NCI-H446 (cell line): ENCODE data around the gene ANKRD34A.

ENCODE experiments used
- DNase-seq, 2 experiments: peaks; one replicate each; lab custom pipeline; 2025; lab: John Stamatoyannopoulos, UW

Gene ANKRD34A

DNA sequence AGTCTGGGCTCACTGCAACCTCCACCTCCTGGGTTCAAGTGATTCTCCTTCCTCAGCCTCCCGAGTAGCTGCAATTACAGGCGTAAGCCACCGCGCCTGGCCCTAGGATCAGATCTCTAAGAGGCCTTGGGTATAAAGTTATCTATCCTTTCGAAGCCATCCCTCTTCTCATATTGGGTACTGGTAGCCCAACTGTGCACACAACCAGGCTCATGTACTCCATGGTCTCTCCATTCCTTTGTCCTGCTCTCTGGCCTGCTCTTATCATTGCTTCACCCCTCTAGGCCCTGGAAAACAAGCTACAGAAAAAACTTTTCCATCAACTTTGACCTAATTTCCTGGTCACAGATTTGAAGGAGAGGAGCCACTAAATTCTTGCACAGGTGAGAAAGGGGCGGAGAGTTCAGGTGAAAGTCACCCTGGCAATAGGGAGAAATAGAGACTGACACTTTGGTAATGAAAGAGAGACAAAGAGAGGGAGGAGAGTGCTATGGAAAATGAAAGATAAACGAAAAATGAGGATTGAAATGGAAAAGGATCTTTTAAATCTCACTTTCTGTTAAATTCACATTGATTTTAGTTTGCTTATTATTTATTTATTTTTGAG is 26.0 kb upstream of the ANKRD34A start:
- DNase-seq = no peak

DNA sequence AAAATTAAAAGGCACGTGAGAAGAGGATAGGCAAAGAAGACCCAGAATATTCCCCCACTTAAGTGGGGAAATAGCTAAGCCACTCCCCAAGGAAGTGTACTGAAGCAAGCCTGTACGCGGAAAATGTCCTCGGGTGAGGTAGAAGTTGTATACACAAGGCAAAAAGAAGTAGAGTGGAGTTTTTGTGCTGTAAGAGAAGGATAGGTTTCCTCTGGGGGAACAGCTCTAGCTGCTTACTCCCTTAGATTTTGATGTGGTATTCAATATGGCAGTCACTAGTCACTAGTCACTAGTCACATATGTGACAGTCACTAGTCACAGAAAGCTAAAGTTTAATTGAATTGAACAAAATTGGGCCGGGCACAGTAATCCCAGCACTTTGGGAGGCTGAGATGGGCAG is 24.4 kb upstream of the ANKRD34A start:
- DNase-seq = no peak

DNA sequence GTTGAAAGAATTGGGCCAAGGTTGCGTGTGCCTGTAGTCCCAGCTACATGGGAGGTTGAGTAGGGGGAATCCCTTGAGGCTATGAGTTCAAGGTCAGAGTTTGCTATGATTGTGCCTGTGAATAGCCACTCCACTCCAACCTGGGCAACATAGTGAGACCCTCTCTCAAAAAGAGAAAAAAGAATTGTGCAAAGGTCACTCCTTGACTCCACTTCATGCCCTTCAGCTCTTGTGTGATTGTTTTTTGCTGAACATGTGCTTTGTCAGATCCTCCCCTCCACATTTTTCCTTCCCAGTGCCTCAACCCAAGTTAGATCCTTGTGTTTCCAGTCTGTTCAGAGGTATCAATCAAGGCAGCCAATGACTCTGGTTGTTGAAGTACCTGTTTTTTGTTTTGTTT is 23.6 kb upstream of the ANKRD34A start:
- DNase-seq = no peak

DNA sequence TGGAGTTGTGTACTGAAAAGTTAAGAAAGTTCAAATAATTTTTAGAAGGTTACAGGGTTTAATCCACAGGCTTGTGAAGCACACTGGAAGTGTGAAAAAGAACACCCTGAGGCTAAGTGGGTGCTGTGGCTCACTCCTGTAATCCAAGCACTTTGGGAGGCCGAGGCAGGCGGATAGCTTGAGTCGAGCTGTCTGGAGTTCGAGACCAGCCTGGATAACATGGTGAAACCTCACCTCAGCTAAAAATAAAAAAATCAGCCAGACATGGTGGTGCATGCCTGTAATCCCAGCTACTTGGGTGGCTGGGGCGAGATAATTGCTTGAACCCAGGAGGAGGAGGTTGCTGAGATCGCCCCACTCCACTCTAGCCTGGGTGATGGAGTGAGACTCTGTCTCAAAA is 22.2 kb upstream of the ANKRD34A start:
- no peak for DNase-seq

DNA sequence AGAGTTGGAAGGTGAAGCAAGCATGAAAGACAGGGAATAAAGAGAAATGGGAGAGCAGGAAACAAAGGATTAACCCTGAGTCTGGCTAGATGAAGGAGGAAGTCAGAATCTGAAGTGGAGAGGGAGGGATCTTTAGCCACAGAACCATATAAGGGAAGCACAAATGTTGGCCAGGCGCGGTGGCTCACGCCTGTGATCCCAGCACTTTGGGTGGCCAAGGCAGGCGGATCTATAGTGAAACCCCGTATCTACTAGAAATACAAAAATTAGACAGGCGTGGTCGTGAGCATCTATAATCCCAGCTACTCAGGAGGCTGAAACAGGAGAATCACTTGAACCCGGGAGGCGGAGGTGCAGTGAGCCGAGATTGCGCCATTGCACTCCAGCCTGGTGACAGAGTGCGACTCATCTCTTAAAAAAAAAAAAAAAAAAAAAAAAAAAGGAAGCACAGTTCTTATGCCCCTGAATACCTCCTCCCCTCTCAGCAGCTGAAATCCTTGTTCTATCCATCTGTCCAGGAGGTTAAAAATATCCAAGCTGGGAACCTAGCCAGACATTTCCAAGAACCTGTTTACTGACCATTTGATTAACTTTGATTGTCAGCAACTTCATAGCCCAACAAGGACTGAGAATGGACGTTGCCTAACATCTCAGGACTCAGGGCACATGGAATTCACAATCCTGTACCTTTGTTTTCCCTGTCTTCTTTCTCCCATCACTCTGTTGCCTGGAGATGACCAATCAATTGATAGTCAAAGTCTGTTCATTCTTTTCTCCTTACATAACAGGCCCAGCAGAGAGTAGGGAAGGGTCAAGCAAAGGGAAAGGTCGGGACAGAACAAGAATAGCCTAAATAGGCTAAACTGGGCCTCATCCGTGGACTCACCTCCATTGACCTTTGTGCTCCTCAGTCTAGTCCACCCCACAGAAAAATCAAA is 21.4 kb upstream of the ANKRD34A start:
- DNase-seq = peak in 1 of 2 experiments; percentile 59

DNA sequence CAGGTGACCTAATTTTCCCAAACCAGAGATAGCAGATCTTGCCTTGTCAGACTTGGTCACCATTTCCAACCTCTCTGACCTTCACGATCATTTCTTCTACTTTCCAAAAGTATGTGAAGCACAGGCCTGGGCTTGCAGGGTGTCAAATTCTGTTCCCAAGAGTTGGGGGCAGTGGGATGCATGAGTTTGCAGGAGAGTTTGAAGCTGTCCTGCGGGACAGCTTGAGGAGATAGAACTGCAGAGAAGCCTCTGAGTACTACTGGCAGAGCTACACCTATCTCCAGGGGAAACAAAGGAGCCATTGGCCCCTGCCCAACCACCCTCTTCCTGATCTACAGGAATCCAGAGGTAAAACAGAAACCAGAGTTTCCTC is 20.7 kb upstream of the ANKRD34A start:
- no peak for DNase-seq

DNA sequence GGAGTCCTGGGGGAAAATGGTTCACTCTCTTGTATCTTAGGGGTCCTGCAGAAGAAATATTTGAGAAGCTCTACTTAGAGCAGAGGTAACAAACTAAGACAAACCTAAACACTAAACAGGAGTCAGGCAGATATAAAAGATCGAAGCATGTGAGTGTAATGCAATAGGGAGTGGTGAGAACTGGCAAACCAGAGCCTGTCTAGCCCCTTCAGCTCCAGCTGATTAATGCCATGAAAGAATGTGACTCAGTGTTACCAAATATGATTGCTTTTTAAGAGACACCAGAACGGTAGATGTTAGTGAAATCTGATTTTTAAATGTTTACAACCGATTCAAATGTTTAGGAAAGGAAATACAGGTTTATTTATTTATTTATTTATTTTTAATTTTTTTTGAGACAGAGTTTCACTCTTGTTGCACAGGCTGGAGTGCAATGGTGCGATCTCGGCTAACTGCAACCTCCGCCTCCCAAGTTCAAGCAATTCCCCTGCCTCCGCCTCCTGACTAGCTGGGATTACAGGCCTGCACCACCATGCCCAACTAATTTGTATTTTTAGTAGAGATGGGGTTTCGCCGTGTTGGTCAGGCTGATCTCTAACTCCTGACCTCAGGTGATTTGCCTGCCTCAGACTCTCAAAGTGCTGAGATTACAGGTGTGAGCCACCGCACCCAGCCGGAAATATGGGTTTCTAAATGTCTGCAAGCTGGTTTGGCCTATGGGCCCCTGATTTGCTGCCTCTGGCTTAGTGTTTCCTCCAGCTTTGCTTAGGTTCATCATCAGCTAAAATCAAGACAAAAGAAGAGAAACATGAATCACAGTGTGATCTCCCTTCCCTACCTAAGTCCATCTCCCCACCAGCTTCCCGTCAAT is 19.8 kb upstream of the ANKRD34A start:
- no peak for DNase-seq

DNA sequence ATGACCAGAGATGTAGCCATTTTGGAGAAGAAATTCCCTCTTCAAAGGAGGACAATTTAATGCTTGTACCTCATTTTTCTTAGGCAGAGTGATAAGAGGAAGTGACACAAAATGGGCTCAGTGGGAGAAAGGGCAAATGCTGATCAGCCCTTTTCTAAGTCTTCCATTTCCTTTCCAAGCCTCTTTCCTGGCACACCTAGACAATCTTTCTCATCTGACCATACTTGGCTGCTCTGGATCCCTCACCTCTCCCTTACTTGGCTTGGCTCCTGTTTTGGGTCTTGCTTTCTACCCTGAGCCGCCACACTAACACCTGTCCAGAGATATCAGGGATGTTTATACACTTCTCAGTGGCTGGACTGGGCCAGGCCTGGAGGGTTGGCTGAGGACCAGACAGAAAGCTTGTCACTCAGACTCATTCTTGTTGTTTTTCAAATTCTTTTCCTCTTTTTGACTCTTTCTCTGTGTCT is 18.9 kb upstream of the ANKRD34A start:
- no peak for DNase-seq

DNA sequence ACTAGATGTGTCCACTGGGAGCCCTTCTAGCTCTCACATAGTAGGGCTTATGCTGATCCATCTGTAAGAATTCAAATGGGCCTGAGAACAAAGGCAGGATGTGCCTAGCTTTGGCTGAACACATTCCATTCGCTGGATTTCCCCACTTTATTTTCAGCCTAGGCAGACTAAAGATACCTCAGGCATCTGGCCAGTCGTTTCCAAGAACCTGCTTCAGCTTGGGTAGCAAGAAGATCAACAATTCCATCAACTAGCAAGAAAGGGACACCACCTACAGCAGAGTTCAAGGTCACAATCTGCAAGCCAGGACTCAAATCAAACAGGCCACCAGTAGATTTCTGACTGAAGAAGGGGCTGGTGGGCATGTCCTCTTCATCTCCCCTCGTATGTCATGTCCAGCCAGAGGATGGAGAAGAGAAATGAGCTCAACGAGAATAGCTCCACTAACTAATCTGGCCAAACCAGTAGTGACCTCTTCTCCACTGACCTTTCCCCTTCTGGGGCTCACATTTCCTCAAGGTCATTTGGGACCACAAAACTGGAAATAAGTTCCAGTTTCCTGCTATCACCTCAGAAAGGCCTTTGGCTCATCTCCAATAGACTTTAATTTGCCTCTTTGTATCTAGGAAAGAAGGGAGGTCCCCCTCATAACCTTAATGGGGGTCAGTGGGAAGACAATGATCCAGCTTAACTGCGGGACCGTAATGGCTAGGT is 17.8 kb upstream of the ANKRD34A start:
- DNase-seq = no peak

DNA sequence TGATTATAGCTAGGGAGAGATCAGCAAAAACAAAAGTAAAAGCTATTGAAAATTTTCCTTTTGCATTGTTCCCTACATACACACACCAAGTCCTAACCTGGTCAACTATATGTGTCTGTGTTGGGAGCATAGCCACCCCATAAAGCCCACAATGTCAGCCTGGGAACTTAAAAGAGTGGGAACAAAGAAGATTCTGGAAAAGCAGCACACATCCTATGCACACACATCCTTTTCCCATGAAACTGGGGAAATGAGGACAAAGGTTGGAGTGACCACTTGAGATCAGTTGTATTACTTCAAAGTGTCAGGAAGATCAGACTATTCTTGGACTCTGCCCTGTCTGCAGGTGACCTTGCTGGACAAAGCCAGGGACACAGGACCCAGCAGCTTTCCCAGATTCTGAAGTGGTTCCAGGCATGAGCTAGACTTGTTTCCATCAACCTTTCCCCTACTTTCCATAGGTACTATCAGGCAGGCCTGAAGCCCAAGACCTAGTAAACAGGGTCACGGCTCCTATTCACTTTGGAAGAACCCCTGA is 16.2 kb upstream of the ANKRD34A start:
- DNase-seq = no peak

DNA sequence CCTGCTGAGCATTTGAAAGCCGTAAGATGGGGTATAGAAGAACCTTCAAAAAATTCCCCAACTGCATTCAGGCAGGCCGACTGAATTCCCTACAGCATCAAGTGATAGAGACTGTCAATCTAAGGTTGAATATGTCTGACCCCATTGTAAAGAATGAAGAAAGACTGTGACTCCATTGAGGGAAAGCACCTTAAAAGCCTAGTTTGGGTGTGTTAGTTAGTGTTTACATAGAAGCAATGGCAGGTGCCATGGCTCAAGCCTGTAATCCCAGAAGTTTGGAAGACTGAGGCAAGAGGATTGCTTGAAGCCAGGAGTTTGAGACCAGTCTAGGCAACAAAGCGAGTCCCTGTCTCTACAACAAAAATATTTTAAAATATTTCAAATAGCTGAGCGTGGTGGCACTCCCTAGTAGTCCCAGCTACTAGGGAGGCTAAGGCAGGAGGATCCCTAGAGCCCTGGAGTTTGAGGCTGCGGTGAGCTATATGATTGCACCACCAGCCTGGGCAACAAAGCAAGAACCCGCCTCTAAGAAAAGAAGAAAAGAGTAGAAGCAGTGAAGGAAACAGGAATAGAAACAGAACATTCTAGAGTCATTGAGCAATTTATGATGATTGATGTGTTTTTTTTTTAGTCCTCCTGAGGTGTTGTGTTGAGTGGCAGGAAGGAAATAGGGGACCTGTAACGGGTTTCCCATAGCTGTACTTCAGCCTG is 15.5 kb upstream of the ANKRD34A start:
- DNase-seq = no peak

DNA sequence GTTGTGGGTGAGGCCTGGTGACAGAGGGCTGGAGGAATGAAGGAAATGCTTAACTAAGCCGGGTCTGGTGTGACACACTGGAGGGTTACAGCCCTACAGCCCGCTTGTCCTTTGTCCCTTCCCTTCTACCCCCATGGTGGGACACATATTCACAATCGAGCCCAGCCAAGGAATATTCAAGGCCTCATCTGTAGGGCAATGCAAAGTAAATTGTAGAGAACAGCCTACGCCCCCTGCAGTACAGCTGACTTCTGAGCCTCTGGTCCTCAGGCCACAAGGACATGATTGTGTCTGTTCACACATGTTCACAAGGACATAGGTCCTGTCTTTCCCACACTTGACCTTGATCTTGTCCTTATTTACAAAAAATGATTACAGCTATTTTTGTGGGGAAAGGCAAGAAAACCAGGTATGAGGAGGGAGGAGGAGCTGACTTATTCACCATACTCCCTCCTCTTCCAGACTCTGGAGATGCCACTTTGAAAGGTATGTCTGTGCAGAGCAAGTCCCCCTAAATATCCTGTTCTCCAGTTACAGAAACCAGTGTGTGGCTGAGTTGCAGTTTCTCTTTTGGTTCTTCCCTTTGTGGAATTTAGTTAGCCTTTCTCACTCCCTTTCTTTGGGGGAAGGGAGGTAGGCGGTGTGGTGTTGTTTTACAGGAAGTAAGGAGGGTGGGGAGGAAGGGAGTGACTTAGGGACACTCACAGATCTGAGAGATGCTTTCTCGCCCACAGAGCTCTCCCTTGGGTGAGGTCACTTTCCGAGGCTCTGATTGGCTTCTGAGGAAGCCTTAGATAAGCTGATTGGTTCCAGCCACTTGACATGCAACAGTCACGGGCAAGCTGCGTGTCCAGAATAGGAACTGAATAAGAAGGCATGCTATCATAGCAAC is 14.7 kb upstream of the ANKRD34A start:
- peak; percentile 19 to 72 for DNase-seq

DNA sequence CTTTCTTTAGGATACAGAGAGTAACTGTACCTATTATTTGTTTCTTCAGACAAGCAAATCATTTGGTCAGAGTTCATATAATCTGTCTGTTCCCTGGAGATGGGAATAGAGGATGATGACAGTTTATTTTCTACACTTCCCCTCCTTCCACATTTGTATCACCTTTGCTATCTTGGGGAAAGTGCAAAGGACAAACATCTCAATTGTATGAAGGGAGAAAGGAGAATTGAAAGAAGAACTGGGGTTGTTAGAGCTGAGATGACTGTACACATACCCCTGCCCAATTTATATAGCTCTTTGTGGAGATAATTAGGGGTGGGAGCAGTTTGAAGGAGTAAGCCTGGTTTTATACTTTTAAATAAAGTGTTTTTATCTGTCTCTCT is 14.1 kb upstream of the ANKRD34A start:
- no peak for DNase-seq

DNA sequence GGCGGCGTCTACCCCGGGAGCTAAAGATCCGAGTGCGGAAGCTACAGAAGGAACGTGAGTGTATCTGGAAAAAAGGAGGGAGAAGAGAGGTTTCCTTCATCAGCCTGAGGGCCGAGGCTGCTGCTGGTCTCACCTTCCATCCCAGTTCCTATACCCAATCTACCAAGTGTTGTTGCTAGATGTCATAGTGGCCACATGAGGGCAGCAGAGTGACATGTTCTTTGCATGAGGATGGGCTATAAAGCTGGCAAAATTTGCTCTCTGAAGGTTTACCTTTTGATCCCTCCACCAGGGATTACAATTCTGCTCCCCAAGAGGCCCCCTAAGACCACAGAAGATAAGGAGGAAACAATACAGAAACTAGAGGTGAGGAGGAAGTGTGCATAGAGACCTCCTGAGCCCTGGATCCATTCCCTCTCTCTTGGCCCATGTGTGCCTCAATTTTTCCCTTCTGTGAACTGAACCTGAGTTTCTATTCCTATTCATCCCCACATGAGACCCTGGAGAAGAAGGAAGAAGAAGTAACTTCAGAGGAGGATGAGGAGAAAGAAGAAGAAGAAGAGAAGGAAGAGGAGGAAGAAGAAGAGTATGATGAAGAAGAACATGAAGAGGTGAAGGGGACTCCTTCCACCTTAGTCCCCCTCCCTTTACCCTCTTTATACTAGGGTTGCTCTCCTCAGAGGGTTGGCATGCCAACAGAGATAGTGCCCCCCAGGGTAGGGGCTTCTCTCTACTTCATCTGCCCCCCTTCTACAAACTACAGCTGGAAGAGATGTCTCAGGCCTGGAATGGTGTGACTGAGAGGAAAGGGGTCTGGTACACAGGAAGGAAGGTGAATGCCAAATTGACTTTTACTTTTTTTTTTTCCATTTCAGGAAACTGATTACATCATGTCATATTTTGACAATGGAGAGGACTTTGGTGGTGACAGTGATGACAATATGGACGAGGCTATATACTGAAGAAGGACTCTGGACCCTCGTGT is 13.4 kb upstream of the ANKRD34A start:
- DNase-seq = peak; percentile 42 to 82

DNA sequence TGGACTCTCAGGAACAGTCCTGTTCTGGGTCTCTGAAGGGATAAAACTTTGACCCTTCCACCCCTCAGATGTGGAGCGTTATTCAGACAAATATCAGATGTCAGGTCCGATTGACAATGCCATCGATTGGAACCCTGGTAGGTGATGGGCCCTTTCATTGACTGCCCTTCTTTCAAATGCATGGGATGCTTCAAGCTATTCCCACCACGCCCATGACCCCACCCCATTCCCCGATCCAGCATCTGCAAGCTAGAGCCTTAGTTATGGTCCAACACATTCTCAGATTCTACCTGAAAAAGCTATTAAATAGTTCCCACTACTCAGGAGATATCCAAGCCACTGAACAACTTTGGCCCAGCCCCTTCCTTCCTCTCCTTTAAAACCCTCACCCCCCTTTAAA is 12.6 kb upstream of the ANKRD34A start:
- no peak for DNase-seq

DNA sequence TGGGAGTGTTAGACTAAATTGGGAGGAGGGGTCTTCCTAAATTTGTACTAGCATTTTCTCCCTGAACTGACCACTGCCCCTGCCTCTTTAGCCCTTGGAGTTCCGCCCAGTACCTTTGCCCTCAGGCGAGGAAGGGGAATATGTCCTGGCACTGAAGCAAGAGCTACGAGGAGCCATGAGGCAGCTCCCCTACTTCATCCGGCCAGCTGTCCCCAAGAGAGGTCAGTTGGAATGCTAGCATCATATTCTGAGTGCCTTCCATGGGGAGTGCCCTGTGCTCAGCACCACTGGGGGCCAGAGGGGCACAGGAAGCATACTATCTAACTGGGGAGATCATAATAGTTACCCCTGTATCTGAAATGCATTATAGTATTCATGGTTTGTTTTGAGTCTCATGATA is 10.8 kb upstream of the ANKRD34A start:
- no peak for DNase-seq

DNA sequence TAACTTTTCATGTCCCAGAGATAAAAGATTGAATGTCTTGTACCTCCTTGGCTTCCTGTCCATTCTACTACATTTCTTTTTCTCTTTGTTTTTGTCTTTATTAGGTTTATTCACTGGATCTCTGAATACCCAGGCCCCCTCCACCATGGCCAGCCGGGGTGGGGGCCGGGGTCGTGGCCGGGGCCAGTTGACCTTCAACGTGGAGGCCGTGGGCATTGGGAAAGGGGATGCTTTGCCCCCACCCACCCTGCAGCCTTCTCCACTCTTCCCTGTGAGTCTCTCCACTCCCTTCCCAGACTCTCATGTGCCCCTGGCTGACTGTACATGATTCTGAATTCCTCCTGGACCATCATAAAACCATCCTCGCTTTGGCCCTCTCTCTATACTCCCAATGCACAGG is 10.3 kb upstream of the ANKRD34A start:
- DNase-seq = no peak

DNA sequence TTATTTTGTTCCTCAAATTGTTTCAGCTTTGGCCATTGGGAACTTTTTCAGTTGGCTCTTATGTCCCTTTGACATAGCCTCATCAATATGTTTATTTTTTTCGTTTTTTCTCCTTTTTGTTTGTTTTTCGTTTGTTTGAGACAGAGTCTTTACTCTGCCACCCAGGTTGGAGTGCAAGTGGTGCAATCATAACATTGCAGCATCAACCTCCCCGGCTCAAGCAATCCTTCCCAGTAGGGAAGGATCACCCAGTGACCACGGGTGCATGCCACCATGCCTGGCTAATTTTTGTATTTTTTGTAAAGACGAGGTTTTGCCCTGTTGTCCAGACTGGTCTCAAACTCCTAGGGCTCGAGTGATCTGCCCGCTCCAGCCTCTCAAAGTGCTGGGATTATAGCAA is 8.2 kb upstream of the ANKRD34A start:
- DNase-seq = no peak

DNA sequence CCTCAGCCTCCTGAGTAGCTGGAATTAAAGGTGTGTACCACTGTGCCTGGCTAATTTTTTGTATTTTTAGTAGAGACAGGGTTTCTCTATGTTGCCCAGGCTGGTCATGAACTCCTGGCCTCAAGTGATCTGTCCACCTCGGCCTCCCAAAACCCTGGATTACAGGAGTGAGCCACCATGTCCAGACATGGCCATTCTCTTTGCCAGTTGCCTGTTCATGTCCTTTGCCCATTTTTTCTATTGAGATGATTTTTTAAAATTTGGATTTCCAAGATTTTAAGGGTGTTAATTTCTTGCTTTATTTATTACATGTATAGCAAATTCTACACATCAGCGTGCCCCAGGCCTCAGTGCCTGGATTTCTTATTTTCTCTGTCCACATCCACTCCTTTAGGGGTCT is 2.9 kb upstream of the ANKRD34A start:
- DNase-seq = no peak
